Transverse colon (tissue), 4 donors: Measurements from ENCODE around the gene NAGLU. TPM values are rescaled to one million over a fixed set of nuclear protein-coding genes. Genes with fewer than 3 reads are reported as not detected.
A peak's percentile ranks its signal among the peaks of the same experiment; 100 is the strongest.
"Not testable (repeated sequence)": the region's sequence is repeated elsewhere in the genome, so short reads cannot be mapped to it uniquely, and the experiment has no call there.

ENCODE experiments used
- DNase-seq: peaks from one replicate; pipeline ENCODE4 v3.0.0-alpha.2; 2019
- H3K27ac ChIP-seq, 4 donors: fragments of 200-600 bp; sonication (generic); 2 replicates each; pipeline ENCODE4 v1.5.1; 2016 to 2018; ENCODE audit warnings: inconsistent platforms in 4 of 4
- H3K27me3 ChIP-seq: fragments of 200-600 bp; sonication (generic); 2 replicates; pipeline ENCODE4 v1.5.1; 2017; ENCODE audit warnings: inconsistent platforms
- H3K36me3 ChIP-seq, 4 donors: fragments of 200-600 bp; sonication (generic); 2 replicates each; pipeline ENCODE4 v1.5.1; 2017 to 2019; ENCODE audit warnings: inconsistent platforms in 4 of 4
- H3K4me1 ChIP-seq, 4 donors: fragments of 200-600 bp; sonication (generic); 2 replicates each; pipeline ENCODE4 v1.5.1; 2017 to 2020; ENCODE audit warnings: inconsistent platforms in 4 of 4
- H3K4me3 ChIP-seq, 4 donors: fragments of 200-600 bp; sonication (generic); 1 replicate in 1 of 4; 2 replicates in 3 of 4; pipeline versions ENCODE4 v1.5.1 to v1.6.1; 2017 to 2019; ENCODE audit warnings: inconsistent platforms in 4 of 4
- H3K9me3 ChIP-seq, 2 donors: fragments of 200-600 bp; sonication (generic); 2 replicates each; pipeline ENCODE4 v1.5.1; 2017 to 2019; ENCODE audit warnings: inconsistent platforms in 2 of 2
- CTCF ChIP-seq, 5 experiments: fragments of 200-600 bp in 3 of 5; fragments of 450-650 bp in 2 of 5; sonication (generic) in 3 of 5; IDR thresholded peaks; 1 replicate in 2 of 5; 2 replicates in 3 of 5; pipeline ENCODE4 v1.5.1; 2016 to 2017; ENCODE audit warnings: antibody characterized with exemption in 5 of 5, inconsistent platforms in 3 of 5, mild to moderate bottlenecking in 2 of 5, moderate library complexity in 1 of 5
- EP300 ChIP-seq: sonication (generic); formaldehyde crosslinking; IDR thresholded peaks from one replicate; pipeline ENCODE4 v1.6.1; 2017; ENCODE audit warnings: antibody characterized with exemption, low read depth
- POLR2A ChIP-seq: fragments of 450-650 bp; IDR thresholded peaks from one replicate; pipeline ENCODE4 v1.6.1; 2016; ENCODE audit warnings: antibody characterized with exemption, mild to moderate bottlenecking, moderate library complexity
- POLR2AphosphoS5 ChIP-seq, 3 donors: sonication (generic); formaldehyde crosslinking; IDR thresholded peaks; one replicate each; pipeline ENCODE4 v1.6.1; 2016; ENCODE audit warnings: antibody characterized with exemption in 3 of 3
- WGBS, 2 donors: methylation state at CpG; one replicate each; pipeline ENCODE4 v1.1.5; 2018; ENCODE audit warnings: low coverage in 1 of 2; 5-methylcytosine and 5-hydroxymethylcytosine counted together
- in situ Hi-C, 4 donors: fragments of 200-750 bp; cut with MboI; loops; one replicate each; pipeline versions ENCODE4 v1.15.0 to v1.15.1; 2017; ENCODE audit warnings: low sequenced_read_pairs in 3 of 4, low pct_ligation_motif_present in 1 of 4, low pct_unique_long_range_greater_than_20kb in 1 of 4
- intact Hi-C: fragments of 100-400 bp; cut with DNase I; formaldehyde crosslinking; loops from one replicate; pipeline ENCODE4 v1.15.1; 2023; ENCODE audit warnings: low total_unique reads
- total RNA-seq, 4 donors: library from RNA; depleted of rRNA; stranded (reverse); fragments of >200 nt; gene quantifications; one replicate each; pipeline ENCODE4 v1.1.0, GENCODE V29; 2016

NAGLU gene
- total RNA-seq, 4 donors from 2014 or later = 35.4 to 95.7 (median 66.2) TPM

- intact Hi-C loops (no loop called here), in situ Hi-C loops (no loop called here)
- H3K9me3 ChIP-seq = no peaks in the 10 kb centered on the region
- WGBS, 2 donors = 90% methylated on average over 41 of the region's 45 CpGs; no CpG with 5 or more reads in 1 of the 2 donors
- H3K4me1 ChIP-seq = peaks cover 0 to 27% (median 20%) of the 10 kb centered on the region in 4 donors
- peak overlapping the region in 1 of 4 donors; percentile 74 for H3K4me3 ChIP-seq
- peak overlapping the region in 3 of 4 donors; percentile 84 to 95 (median 89) for H3K27ac ChIP-seq
- H3K36me3 ChIP-seq = no peaks in the 10 kb centered on the region
- TF ChIP-seq POLR2AphosphoS5 (IDR thresholded peaks at IDR 0.05) = no peak
- no peak for TF ChIP-seq POLR2A
- TF ChIP-seq EP300 = no peak
- TF ChIP-seq CTCF (IDR thresholded peaks at IDR 0.05) = no peak
- no peak for DNase-seq
- no peaks in the 10 kb centered on the region for H3K27me3 ChIP-seq
Measured at GRCh38 chr17:42553161-42553818, 17.2 kb downstream of the NAGLU start.

DNA sequence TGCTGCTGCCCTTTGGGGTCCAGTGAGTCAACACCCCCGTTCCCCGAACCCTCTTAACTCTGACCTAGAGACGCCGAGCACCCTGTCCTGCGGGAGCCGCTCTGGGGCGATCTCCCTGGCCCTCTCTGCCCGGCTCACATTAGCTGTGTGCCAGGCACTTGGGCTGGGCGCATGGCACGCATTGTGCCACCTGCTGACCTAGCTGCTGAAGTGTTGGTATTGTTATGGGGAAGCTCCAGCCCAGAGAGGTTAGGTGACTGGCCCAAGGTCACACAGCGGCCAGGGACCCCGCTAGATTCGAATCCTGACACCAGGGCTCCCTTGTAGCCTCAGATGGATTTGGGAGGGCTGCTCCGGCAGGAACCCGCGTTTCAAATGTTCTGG, 17.8 kb downstream of the NAGLU start:
- H3K9me3 ChIP-seq = no peaks in the 10 kb centered on the region
- intact Hi-C loops = no loop called here

GRCh38 chr17:42554250-42555121, 18.4 kb downstream of the NAGLU start:
- Histone ChIP-seq H3K4me3 (peak overlapping the region; percentile 58 to 74 (median 70)), H3K9me3 (no peaks in the 10 kb centered on the region), H3K27ac (peak overlapping the region; percentile 84 to 95 (median 91)), H3K27me3 (no peaks in the 10 kb centered on the region), H3K4me1 (peaks cover 0 to 28% (median 19%) of the 10 kb centered on the region in 4 donors), H3K36me3 (no peaks in the 10 kb centered on the region)
- intact Hi-C loops (no loop called here), in situ Hi-C loops (no loop called here)
- peak; percentile 92 for DNase-seq
- whole genome bisulfite sequencing, 2 donors = 0 to 1% methylated on average over 3 to 75 of the region's 82 CpGs
- TF ChIP-seq POLR2A = peak; percentile 89
- TF ChIP-seq EP300 = no peak
- no peak for TF ChIP-seq CTCF (IDR thresholded peaks at IDR 0.05)
- TF ChIP-seq POLR2AphosphoS5 (IDR thresholded peaks at IDR 0.05) = peak; percentile 83 to 94 (median 92)

More for the DNA sequence above, 17.8 kb downstream of the NAGLU start:
- 56% methylated on average over 14 of the region's 16 CpGs; no CpG with 5 or more reads in 1 of the 2 donors for WGBS, 2 donors
- in situ Hi-C loops = no loop called here
- no peak for DNase-seq
- peak overlapping the region; percentile 84 to 95 (median 91) for H3K27ac ChIP-seq
- H3K4me1 ChIP-seq = peaks cover 0 to 26% (median 17%) of the 10 kb centered on the region in 4 donors
- no peaks in the 10 kb centered on the region for H3K27me3 ChIP-seq
- TF ChIP-seq POLR2A = no peak
- peak overlapping the region; percentile 58 to 74 (median 70) for H3K4me3 ChIP-seq
- no peaks in the 10 kb centered on the region for H3K36me3 ChIP-seq

DNA sequence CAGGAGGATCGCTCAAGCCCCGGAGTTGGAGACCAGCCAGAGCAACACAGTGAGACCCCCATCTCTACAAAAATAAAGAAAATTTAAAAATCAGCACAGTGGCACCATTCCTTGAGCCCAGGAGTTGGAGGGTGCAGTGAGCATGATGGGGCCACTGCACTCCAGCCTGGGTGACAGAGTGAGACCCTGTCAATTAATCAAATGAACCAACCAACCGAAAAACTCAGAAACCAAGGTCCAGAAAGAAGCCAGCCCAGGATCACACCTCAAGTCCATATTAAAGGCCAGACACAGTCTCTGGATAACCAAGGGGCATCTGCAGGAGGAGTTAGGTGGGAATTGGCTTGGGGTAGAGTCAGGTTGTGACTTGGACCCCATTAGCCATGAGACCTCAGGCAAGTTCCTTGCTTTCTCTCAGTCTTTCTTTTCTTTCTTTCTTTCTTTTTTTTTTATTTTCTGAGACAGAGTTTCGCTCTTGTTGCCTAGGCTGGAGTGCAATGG, 19.1 kb downstream of the NAGLU start:
- no peaks in the 10 kb centered on the region for H3K36me3 ChIP-seq
- TF ChIP-seq EP300 = no peak
- TF ChIP-seq POLR2A = no peak
- no peak for TF ChIP-seq CTCF (IDR thresholded peaks at IDR 0.05)
- no peak for TF ChIP-seq POLR2AphosphoS5 (IDR thresholded peaks at IDR 0.05)
- peak overlapping the region; percentile 58 to 74 (median 70) for H3K4me3 ChIP-seq
- DNase-seq = no peak
- H3K4me1 ChIP-seq = peaks cover 0 to 35% (median 21%) of the 10 kb centered on the region in 4 donors
- intact Hi-C loops = no loop called here
- WGBS, 2 donors = 0 to 25% methylated on average over 3 to 4 of the region's 4 CpGs
- no peaks in the 10 kb centered on the region for H3K27me3 ChIP-seq
- H3K27ac ChIP-seq = peak overlapping the region; percentile 84 to 95 (median 91)
- in situ Hi-C loops = no loop called here
- no peaks in the 10 kb centered on the region for H3K9me3 ChIP-seq

DNA sequence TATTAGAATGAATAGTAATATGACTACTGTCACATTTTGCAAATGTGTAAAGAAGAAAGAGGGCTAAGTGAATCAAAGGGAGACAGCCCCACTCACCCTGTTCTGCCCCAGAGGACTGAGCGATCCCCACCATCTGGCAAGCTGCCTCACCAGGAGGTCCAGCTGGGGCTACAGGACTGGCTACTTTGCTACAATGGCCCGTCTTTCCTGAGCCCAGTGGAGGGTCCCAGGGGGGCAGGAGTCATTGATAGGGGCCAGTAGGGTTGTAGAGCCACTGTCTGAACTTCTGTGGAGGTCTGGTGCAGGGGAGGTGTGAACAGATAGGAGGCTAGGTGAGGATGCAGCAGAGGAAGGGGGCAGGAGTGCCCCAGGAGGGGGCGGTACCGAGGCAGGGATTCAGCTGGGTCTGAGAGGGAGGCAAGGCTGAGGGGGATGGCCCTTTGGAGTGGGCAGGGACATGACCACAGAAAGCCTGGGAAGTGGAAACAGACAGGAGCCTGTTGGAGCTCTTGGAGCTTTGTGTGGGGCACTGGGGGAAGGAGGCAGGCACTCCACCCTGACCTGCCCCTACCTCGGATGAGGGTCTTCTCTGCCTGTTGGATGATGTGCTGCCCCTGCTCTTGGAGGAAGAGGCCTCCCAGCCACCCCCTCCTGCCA, 20.0 kb downstream of the NAGLU start:
- DNase-seq, H3K9me3 ChIP-seq, H3K36me3 ChIP-seq, H3K4me3 ChIP-seq, intact Hi-C loops, H3K27me3 ChIP-seq, in situ Hi-C loops: not testable (repeated sequence)
- Histone ChIP-seq H3K4me1 (peaks cover 0 to 37% (median 21%) of the 10 kb centered on the region in 4 donors), H3K27ac (peak overlapping the region in 1 of 4 donors; percentile 89)
- 52 to 66% methylated on average over 4 to 5 of the region's 5 CpGs for WGBS, 2 donors
